ENCODE measurements around the gene TAS2R50.
"Not testable (repeated sequence)": the region's sequence is repeated elsewhere in the genome, so short reads cannot be mapped to it uniquely, and the experiment has no call there.

DNA sequence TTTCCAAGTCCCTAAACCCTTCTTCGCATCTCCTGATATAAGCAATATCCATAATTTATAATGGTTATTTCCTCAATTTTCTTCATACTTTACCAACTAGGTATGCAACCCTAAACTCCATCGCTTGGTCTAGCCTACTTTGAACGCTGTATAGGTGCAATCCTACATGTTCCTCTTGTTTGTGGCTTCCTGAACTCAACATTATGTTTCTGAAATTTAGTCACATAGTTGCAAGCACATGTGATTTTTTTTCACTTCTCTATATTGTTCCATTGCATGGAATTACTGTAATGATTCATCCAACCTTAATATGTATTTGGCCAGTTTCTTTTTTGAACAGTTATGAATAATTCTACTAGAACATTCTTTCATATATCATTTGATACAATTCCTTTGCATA lies 47.2 kb upstream of the TAS2R50 start:
- not testable (repeated sequence) for TF ChIP-seq POLR2A, EP300 (IDR thresholded peaks at IDR 0.05)
- TF ChIP-seq, protein P1, sequence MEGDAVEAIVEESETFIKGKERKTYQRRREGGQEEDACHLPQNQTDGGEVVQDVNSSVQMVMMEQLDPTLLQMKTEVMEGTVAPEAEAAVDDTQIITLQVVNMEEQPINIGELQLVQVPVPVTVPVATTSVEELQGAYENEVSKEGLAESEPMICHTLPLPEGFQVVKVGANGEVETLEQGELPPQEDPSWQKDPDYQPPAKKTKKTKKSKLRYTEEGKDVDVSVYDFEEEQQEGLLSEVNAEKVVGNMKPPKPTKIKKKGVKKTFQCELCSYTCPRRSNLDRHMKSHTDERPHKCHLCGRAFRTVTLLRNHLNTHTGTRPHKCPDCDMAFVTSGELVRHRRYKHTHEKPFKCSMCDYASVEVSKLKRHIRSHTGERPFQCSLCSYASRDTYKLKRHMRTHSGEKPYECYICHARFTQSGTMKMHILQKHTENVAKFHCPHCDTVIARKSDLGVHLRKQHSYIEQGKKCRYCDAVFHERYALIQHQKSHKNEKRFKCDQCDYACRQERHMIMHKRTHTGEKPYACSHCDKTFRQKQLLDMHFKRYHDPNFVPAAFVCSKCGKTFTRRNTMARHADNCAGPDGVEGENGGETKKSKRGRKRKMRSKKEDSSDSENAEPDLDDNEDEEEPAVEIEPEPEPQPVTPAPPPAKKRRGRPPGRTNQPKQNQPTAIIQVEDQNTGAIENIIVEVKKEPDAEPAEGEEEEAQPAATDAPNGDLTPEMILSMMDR (IDR thresholded peaks at IDR 0.05): not testable (repeated sequence)
